Fibroblast of villous mesenchyme (primary cell): ENCODE data around the gene ADGRD1. TPM values are rescaled to one million over a fixed set of nuclear protein-coding genes. Genes with fewer than 3 reads are reported as not detected.

ENCODE experiments used
- DNase-seq: peaks from one replicate; pipeline ENCODE4 v3.0.0-alpha.2; 2010; ENCODE audit warnings: low read depth
- H3K4me3 ChIP-seq: 2 replicates; pipeline ENCODE4 v1.5.1; 2011; ENCODE audit warnings: low read depth, mild to moderate bottlenecking, low read length
- total RNA-seq: library from RNA; depleted of rRNA; stranded (reverse); fragments of >200 nt; gene quantifications from 2 replicates; pipeline ENCODE4 v1.2.3, GENCODE V29; 2012
- TF ChIP-seq, protein P1 (sequence below): IDR thresholded peaks from 2 replicates; pipeline ENCODE4 v1.5.1; 2012; ENCODE audit warnings: low read depth, mild to moderate bottlenecking, low read length; ENCODE audit not compliant: insufficient read depth

The ADGRD1 gene
- total RNA-seq, 1 donor = under 0.01 TPM

DNA sequence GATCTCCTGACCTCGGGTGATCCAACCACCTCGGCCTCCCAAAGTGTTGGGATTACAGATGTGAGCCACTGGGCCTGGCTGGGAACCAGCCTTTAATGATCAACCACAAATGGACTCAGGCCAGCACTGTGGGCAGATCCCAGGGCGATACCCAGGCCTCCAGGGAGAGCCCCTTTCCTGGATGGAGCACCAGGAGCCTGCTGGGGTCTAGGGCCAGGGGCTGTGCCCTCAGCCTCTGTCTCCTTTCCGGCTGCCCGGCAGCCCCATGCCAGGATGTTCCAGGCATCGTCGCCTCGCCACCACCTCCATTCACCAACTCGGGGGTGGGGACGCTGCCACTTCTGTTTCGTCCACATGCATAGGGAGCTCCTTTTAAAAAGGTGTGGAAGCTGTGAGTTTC, 2.3 kb downstream of the ADGRD1 start:
- TF ChIP-seq, protein P1, sequence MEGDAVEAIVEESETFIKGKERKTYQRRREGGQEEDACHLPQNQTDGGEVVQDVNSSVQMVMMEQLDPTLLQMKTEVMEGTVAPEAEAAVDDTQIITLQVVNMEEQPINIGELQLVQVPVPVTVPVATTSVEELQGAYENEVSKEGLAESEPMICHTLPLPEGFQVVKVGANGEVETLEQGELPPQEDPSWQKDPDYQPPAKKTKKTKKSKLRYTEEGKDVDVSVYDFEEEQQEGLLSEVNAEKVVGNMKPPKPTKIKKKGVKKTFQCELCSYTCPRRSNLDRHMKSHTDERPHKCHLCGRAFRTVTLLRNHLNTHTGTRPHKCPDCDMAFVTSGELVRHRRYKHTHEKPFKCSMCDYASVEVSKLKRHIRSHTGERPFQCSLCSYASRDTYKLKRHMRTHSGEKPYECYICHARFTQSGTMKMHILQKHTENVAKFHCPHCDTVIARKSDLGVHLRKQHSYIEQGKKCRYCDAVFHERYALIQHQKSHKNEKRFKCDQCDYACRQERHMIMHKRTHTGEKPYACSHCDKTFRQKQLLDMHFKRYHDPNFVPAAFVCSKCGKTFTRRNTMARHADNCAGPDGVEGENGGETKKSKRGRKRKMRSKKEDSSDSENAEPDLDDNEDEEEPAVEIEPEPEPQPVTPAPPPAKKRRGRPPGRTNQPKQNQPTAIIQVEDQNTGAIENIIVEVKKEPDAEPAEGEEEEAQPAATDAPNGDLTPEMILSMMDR = no peak
- H3K4me3 ChIP-seq = no peak overlapping the region
- no peak for DNase-seq

DNA sequence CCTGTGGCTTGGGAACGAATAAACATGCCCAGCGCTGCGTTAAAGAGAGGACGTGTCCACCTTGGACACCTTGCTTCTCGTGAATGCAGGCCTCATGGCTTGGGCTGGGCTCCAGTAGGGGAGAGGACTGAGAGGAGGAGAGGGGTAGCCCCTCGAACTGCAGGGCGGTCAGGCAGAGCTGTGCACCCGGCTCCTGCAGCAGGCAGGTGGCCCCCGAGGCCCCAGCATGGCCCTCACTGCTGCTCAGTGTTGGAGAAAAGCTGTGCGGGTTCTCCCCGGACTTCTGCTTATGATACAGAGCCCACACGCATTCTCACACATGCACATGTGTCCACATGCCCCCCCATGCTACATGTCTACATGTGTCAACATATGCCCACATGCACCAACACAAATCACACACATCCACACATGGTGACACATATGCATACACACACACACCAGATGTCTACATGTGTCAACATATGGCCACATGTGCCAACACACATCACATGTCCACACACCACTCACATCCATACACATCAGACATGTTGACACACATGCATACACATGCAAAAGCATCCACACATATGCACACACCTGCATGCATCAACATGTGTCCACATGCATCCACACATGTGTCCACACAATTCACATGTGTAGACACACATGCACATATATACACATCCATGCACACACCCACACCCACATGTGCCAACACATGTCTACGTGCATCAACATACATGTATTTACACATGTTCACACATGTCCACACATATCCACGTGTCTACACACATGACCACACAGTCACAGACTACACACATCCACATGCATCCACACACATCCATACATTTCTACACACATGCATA, 3.0 kb downstream of the ADGRD1 start:
- TF ChIP-seq, protein P1 = no peak
- no peak overlapping the region for H3K4me3 ChIP-seq
- DNase-seq = no peak

DNA sequence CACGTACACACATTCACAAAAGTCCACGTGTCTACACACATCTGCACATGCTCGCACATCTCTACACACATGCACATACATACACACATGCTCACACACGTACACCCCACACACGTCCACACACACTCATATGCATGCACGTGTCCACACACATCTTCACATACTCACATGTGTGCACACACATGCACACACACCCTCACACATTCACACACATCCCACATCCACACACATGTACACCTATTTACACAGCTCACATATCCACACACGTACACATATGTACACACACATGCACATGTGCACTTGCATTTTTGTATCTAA, 3.6 kb downstream of the ADGRD1 start:
- H3K4me3 ChIP-seq = no peak overlapping the region
- DNase-seq = no peak
- TF ChIP-seq, protein P1 = no peak

GRCh38 chr12:130958557-130959140, 4.9 kb downstream of the ADGRD1 start:
- TF ChIP-seq, protein P1 = no peak
- DNase-seq = no peak
- H3K4me3 ChIP-seq = no peak overlapping the region

DNA sequence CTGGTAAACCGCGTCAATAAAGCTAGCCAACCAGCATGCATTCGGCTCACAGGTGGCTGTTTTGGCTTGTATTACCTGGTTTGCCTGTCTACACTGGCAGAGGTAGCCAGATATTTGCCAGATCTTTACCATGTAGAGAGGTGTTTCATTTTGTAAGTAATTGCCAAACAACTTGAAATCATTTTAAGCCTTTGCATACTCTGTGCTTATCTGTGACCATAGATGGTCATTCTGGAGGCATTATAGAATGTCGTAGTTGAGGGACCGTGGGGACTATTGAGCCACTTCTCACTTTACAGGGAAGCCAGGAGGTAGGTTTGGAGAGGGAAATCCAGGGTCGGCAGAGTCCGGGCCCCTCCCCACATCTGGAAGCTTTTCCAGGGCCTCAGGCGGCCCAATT, 5.9 kb downstream of the ADGRD1 start:
- H3K4me3 ChIP-seq = no peak overlapping the region
- TF ChIP-seq, protein P1 = no peak

DNA sequence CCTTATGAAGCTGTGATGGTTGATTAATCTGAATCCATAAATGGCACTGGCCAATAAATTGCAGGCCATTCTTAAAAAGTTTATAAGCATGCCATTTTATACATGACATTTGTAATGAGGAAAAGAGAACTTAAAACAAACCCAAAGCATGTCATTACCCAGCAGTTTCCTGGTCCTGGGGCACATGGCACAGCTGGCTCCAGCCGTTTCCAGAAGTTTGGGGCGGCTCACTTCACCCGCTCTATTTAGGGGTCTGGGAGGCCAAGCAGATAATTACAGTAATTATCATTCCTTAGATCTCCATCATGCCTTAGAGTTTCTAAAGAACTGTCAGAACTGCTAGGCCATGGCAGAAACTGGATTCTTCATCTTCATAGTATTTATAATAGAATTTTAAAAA, 6.4 kb downstream of the ADGRD1 start:
- no peak for DNase-seq

More for the DNA sequence above, 5.9 kb downstream of the ADGRD1 start:
- no peak for DNase-seq

More for the DNA sequence above, 6.4 kb downstream of the ADGRD1 start:
- no peak overlapping the region for H3K4me3 ChIP-seq
- TF ChIP-seq, protein P1 = no peak
